Parathyroid adenoma (tissue), 2 donors: ENCODE results near the gene RRN3.
"Not testable (repeated sequence)": the region's sequence is repeated elsewhere in the genome, so short reads cannot be mapped to it uniquely, and the experiment has no call there.

Experiments
- H2AFZ ChIP-seq: fragments of 300-600 bp; sonication (generic); one replicate; pipeline ENCODE4 v1.7.0; 2017; ENCODE audit warnings: antibody characterized with exemption, mild to moderate bottlenecking
- H3K27ac ChIP-seq: fragments of 300-600 bp; sonication (generic); one replicate; pipeline ENCODE4 v1.7.0; 2017
- H3K27me3 ChIP-seq: fragments of 300-600 bp; sonication (generic); one replicate; pipeline ENCODE4 v1.7.0; 2017; ENCODE audit warnings: low read length; ENCODE audit not compliant: control insufficient read depth, insufficient read depth
- H3K36me3 ChIP-seq: fragments of 300-600 bp; sonication (generic); one replicate; pipeline ENCODE4 v1.7.0; 2017; ENCODE audit warnings: low read length; ENCODE audit not compliant: control insufficient read depth, insufficient read depth
- H3K4me1 ChIP-seq: fragments of 300-600 bp; sonication (generic); one replicate; pipeline ENCODE4 v1.7.0; 2017; ENCODE audit warnings: control low read depth
- H3K4me2 ChIP-seq: fragments of 300-600 bp; sonication (generic); one replicate; pipeline ENCODE4 v1.7.0; 2017; ENCODE audit warnings: low read length
- H3K4me3 ChIP-seq: fragments of 300-600 bp; sonication (generic); one replicate; pipeline ENCODE4 v1.7.0; 2017; ENCODE audit warnings: low read depth, low read length
- H3K79me2 ChIP-seq: fragments of 300-600 bp; sonication (generic); one replicate; pipeline ENCODE4 v1.7.0; 2017; ENCODE audit warnings: control low read depth
- H3K9ac ChIP-seq: fragments of 300-600 bp; sonication (generic); one replicate; pipeline ENCODE4 v1.7.0; 2017; ENCODE audit warnings: mild to moderate bottlenecking
- H3K9me3 ChIP-seq: fragments of 300-600 bp; sonication (generic); one replicate; pipeline ENCODE4 v1.7.0; 2017; ENCODE audit warnings: low read length; ENCODE audit not compliant: control insufficient read depth
- TF ChIP-seq, protein P1 (sequence below): fragments of 300-600 bp; sonication (generic); IDR thresholded peaks from one replicate; pipeline ENCODE4 v1.7.0; 2017; ENCODE audit warnings: antibody characterized with exemption, mild to moderate bottlenecking
- donor health status: primary hyperparathyroidism.

Gene RRN3, protein sequence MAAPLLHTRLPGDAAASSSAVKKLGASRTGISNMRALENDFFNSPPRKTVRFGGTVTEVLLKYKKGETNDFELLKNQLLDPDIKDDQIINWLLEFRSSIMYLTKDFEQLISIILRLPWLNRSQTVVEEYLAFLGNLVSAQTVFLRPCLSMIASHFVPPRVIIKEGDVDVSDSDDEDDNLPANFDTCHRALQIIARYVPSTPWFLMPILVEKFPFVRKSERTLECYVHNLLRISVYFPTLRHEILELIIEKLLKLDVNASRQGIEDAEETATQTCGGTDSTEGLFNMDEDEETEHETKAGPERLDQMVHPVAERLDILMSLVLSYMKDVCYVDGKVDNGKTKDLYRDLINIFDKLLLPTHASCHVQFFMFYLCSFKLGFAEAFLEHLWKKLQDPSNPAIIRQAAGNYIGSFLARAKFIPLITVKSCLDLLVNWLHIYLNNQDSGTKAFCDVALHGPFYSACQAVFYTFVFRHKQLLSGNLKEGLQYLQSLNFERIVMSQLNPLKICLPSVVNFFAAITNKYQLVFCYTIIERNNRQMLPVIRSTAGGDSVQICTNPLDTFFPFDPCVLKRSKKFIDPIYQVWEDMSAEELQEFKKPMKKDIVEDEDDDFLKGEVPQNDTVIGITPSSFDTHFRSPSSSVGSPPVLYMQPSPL

DNA sequence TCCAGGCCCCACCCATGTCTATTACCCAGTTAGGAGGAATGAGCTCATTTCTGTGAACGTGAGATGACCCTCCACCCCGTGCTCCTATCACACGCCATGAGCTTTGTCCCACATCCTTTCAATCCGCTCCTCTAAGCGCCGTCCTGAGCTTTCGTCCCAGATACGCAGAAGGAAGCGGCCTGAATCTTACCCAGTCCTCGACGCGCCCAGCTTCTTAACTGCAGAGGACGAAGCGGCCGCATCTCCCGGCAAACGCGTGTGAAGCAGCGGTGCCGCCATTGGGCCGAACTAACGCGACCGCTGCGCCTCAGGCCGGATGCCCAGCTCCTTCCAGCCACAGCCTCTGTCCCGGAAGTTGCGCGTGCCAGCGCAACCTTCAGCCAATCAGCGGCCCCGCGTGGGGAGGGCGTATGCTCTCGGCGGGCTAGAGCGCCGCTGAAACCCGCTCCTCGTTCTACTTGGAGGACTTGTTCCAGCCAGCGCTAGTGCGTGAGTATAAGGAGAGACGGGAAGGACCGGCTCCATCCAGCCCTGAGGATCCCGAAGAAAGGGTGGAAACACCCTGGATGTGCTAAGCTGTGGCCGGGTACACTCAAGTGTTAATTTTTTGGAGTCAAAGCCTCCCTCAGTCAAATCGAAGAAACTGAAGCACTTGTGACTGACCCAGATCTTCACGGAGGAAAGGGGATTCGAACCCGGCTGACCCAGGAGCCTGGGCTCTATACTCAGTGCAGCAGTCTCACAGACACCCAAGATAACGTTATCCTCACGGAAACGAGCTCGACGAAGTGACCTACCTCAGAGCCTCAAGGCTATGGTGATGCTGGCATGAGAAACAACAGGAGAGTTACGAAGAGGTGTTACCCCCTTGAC is at the start of gene RRN3:
TSS of gene RRN3 (minus strand) at position 318 of the 873 bp plus-strand sequence. CDS start at position 279, 39 bp downstream.
- Histone ChIP-seq H3K4me3 (peak within 1 kb of the TSS; percentile 44), H3K27ac (peak within 1 kb of the TSS; percentile 85), H3K4me2 (peak within 1 kb of the TSS; percentile 53), H2AFZ (peak within 1 kb of the TSS; percentile 97)
- H3K79me2 ChIP-seq, H3K9ac ChIP-seq, H3K36me3 ChIP-seq, H3K4me1 ChIP-seq, H3K9me3 ChIP-seq, H3K27me3 ChIP-seq: not testable (repeated sequence)

DNA sequence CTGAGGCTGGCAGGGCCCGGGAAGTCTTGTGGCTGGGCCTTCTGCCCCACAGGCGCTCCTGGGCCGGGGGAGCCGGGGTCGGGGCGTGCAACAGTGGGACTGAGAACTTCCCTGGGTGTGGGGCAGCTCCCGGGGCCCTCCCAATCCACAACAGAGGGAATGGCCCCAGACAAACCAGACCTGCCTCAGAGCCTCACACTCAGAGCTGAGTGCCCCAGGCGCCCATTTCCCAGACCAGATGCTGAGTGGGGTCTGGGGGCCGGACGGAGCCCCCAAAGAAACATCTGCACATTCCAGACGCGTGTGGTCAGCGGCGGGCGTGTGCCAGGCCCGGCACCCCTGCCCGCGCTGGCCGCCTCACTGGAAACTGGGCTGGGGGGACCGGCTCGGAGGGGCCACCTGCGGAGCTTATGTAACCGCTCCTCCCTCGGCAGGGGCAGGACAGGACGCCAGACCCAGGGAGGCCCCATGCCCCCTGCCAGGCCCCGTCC is 49.6 kb upstream of the RRN3 start:
- H3K27ac ChIP-seq, H2AFZ ChIP-seq, H3K9me3 ChIP-seq, H3K4me3 ChIP-seq, H3K4me1 ChIP-seq, H3K27me3 ChIP-seq, H3K36me3 ChIP-seq, H3K4me2 ChIP-seq, H3K9ac ChIP-seq: not testable (repeated sequence)
- peaks cover 34% of the 10 kb centered on the region for H3K79me2 ChIP-seq

GRCh38 chr16:15142891-15143600 is 49.0 kb upstream of the RRN3 start:
- not testable (repeated sequence) for H3K27ac ChIP-seq, H2AFZ ChIP-seq, H3K9me3 ChIP-seq, H3K4me1 ChIP-seq, H3K27me3 ChIP-seq, H3K36me3 ChIP-seq, H3K4me2 ChIP-seq, H3K9ac ChIP-seq, H3K4me3 ChIP-seq
- H3K79me2 ChIP-seq = peaks cover 33% of the 10 kb centered on the region

GRCh38 chr16:15142107-15142890 is 48.2 kb upstream of the RRN3 start:
- not testable (repeated sequence) for H3K4me2 ChIP-seq, H3K4me1 ChIP-seq, H3K36me3 ChIP-seq, H3K9me3 ChIP-seq, H3K27ac ChIP-seq, H3K9ac ChIP-seq, H3K27me3 ChIP-seq, H2AFZ ChIP-seq, H3K4me3 ChIP-seq
- peaks cover 28% of the 10 kb centered on the region for H3K79me2 ChIP-seq

DNA sequence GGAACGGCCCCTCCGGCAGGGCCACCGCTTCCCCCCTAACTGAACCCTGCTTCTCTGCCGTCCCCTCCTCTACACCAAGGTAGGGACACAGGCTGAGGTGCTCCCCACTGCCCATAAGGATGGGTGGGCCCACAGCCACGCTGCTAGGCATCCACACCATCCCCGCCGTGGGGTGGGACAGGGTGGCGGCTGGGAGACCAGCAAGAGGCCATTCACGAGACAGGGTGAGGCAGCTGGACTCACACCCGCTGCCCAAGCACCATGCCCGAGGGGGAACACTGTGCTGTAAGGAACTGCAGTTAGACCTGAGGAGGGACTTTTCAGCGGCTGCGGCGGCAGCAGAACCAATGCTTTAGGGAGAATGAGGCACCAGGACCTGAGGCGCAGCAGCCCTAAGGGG is 47.5 kb upstream of the RRN3 start:
- peaks cover 26% of the 10 kb centered on the region for H3K79me2 ChIP-seq
- no peaks in the 10 kb centered on the region for H3K27me3 ChIP-seq
- H2AFZ ChIP-seq = no peak overlapping the region
- H3K4me2 ChIP-seq = no peak overlapping the region
- TF ChIP-seq, protein P1, sequence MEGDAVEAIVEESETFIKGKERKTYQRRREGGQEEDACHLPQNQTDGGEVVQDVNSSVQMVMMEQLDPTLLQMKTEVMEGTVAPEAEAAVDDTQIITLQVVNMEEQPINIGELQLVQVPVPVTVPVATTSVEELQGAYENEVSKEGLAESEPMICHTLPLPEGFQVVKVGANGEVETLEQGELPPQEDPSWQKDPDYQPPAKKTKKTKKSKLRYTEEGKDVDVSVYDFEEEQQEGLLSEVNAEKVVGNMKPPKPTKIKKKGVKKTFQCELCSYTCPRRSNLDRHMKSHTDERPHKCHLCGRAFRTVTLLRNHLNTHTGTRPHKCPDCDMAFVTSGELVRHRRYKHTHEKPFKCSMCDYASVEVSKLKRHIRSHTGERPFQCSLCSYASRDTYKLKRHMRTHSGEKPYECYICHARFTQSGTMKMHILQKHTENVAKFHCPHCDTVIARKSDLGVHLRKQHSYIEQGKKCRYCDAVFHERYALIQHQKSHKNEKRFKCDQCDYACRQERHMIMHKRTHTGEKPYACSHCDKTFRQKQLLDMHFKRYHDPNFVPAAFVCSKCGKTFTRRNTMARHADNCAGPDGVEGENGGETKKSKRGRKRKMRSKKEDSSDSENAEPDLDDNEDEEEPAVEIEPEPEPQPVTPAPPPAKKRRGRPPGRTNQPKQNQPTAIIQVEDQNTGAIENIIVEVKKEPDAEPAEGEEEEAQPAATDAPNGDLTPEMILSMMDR = no peak
- no peaks in the 10 kb centered on the region for H3K36me3 ChIP-seq
- H3K9me3 ChIP-seq = no peaks in the 10 kb centered on the region
- no peak overlapping the region for H3K4me3 ChIP-seq
- no peaks in the 10 kb centered on the region for H3K4me1 ChIP-seq
- H3K27ac ChIP-seq = no peak overlapping the region
- H3K9ac ChIP-seq = no peak overlapping the region

DNA sequence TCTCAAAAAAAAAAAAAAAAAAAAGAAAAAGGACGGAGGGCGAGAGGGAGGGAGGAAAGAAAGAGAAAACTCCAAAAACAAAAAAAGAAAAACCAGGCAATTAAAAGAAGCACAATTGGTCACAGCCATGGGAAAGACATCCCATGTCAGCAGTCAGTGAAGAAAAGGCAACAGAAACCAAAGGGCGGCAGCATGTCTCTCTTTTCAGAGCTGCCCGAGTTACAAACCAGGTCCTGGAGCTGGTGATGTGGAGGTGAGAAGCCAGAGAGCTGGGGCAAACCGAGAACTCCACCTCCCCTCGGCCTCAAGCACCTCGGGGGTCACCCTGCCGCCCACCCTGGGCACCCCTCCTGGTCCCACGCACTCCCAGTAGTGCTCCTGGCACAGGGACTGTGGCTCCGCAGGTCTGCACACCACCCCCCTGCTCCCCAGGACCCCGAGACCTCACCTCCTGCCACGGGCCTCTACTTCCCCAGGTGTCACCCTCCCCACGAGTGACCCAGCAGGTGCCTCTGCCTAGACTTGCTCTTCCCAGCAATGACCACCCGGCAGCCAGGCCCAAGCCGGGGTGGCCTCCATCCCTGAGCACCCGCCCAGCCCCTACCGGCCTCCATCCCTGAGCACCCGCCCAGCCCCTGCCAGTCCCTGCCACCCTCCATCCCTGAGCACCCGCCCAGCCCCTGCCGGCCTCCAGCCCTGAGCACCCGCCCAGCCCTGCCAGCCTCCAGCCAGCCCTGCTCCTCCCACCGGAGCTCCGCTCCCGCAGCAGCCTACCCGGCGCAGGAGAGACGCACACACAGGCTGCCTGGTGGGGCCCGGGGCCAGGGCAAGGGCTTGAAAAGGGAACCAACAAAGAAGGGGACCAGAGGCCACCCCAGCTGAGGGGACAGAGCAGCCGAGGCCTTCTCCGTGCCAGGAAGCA is 46.6 kb upstream of the RRN3 start:
- H3K9me3 ChIP-seq, H3K4me2 ChIP-seq, H3K36me3 ChIP-seq, H3K4me1 ChIP-seq, H2AFZ ChIP-seq, H3K4me3 ChIP-seq, H3K9ac ChIP-seq, H3K27me3 ChIP-seq, H3K27ac ChIP-seq: not testable (repeated sequence)
- peaks cover 18% of the 10 kb centered on the region for H3K79me2 ChIP-seq

DNA sequence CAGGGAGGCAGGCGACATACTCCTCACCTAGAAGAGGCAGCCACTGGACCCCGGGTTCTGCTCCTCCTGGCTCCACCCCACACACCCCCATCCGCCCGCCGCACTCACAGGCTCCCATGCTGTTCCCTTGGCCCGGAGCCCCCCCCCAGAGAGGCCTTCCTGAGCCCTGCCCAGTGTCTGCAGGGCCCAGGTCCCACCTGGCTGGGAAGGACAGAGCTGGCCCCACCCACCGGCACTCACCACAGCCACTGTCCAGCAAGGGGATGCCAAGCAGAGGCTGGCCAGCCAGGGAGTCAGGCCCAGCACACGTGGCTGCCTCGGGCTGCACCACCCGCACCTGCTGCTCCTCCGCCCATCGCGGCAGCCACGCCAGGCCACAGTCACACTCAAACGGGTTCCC is 43.4 kb upstream of the RRN3 start:
- H3K79me2 ChIP-seq, H3K27me3 ChIP-seq, H3K36me3 ChIP-seq, H2AFZ ChIP-seq, H3K27ac ChIP-seq, H3K4me2 ChIP-seq, H3K4me3 ChIP-seq, H3K4me1 ChIP-seq, H3K9me3 ChIP-seq, H3K9ac ChIP-seq: not testable (repeated sequence)
